ENCODE results near the gene PDE11A. TPM values are rescaled to one million over a fixed set of nuclear protein-coding genes. Genes with fewer than 3 reads are reported as not detected.

The PDE11A gene
- total and polyA plus RNA-seq, 9 donors = 0.15 to 2.0 (median 0.42) TPM; not detected in 1

- Histone ChIP-seq H3K27me3 (no peaks in the 10 kb centered on the region), H3K36me3 (no peaks in the 10 kb centered on the region), H3K27ac (no peak overlapping the region), H3K4me1 (ENCODE audit: insufficient read depth) (peaks cover 5% of the 10 kb centered on the region), H3K9me3 (no peaks in the 10 kb centered on the region), H3K4me3 (no peak overlapping the region)
- 59 to 67% (median 64%) methylated on average over 4 of the region's 4 CpGs for WGBS, 3 donors
- intact Hi-C loops (cut with DNase I) = no loop called here
- DNase-seq = no peak
- TF ChIP-seq EP300 (IDR thresholded peaks at IDR 0.05) (no peak), CTCF (IDR thresholded peaks at IDR 0.05) (no peak)
These were observed 383.0 kb downstream of the PDE11A start for GRCh38 chr2:177689623-177690022.

GRCh38 chr2:177688844-177689243, 383.7 kb downstream of the PDE11A start:
- Histone ChIP-seq H3K36me3 (no peaks in the 10 kb centered on the region), H3K27me3 (no peaks in the 10 kb centered on the region), H3K4me1 (ENCODE audit: insufficient read depth) (peaks cover 4% of the 10 kb centered on the region), H3K4me3 (no peak overlapping the region), H3K27ac (no peak overlapping the region), H3K9me3 (no peaks in the 10 kb centered on the region)
- no peak for DNase-seq
- intact Hi-C loops (cut with DNase I) = no loop called here
- WGBS, 3 donors = 92 to 97% (median 97%) methylated on average over 5 of the region's 5 CpGs
- TF ChIP-seq POLR2A (IDR thresholded peaks at IDR 0.05) (no peak), EP300 (IDR thresholded peaks at IDR 0.05) (no peak), CTCF (IDR thresholded peaks at IDR 0.05) (no peak)

- 69 to 77% (median 77%) methylated on average over 2 of the region's 2 CpGs for WGBS, 3 donors
- TF ChIP-seq CTCF (IDR thresholded peaks at IDR 0.05) = no peak
- no peak for TF ChIP-seq EP300 (IDR thresholded peaks at IDR 0.05)
- TF ChIP-seq POLR2A (IDR thresholded peaks at IDR 0.05) = no peak
- no peaks in the 10 kb centered on the region for H3K27me3 ChIP-seq
- no peaks in the 10 kb centered on the region for H3K9me3 ChIP-seq
- H3K36me3 ChIP-seq = no peaks in the 10 kb centered on the region
- H3K27ac ChIP-seq = no peak overlapping the region
- no peak for DNase-seq
- intact Hi-C loops (cut with DNase I) = no loop called here
- no peak overlapping the region for H3K4me3 ChIP-seq
- H3K4me1 ChIP-seq (ENCODE audit: insufficient read depth) = peaks cover 2% of the 10 kb centered on the region
These were observed 388.9 kb downstream of the PDE11A start for GRCh38 chr2:177683661-177684069.

GRCh38 chr2:177682836-177683660, 389.5 kb downstream of the PDE11A start:
- intact Hi-C loops (cut with DNase I) = no loop called here
- H3K4me1 ChIP-seq (ENCODE audit: insufficient read depth) = peaks cover 2% of the 10 kb centered on the region
- no peak for DNase-seq
- H3K36me3 ChIP-seq = no peaks in the 10 kb centered on the region
- no peaks in the 10 kb centered on the region for H3K27me3 ChIP-seq
- H3K4me3 ChIP-seq = no peak overlapping the region
- H3K27ac ChIP-seq = no peak overlapping the region
- 81 to 86% (median 81%) methylated on average over 9 of the region's 9 CpGs for WGBS, 3 donors
- H3K9me3 ChIP-seq = no peaks in the 10 kb centered on the region
- TF ChIP-seq EP300 (IDR thresholded peaks at IDR 0.05) (no peak), CTCF (IDR thresholded peaks at IDR 0.05) (no peak), POLR2A (IDR thresholded peaks at IDR 0.05) (no peak)
